Measurements from ENCODE around the gene SH3RF1.

DNA sequence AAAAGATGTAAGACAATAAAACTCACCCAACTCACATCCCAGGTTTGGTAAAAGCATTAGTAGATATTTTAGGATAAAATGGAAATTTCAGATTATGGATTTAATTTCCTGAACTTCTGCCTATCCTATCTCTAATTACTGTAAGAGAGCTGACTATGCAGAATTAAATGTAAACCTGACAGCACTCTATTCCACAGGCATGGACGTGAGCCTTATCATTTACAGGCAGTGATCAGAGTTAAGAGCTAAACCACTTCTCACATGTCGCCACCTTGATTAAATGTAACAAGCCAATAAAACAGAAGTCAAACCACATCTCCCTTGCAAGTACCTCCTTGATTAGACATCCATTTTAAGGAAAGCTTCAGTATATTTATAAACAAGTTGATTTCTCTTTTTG lies 163.2 kb downstream of the SH3RF1 start:
- TF ChIP-seq POLR2A (IDR thresholded peaks at IDR 0.05; ENCODE audit: borderline replicate concordance, extremely low read depth, insufficient read depth, insufficient read length) (no peak), ZNF274 (IDR thresholded peaks at IDR 0.05; ENCODE audit: low read depth, low read length) (no peak), EZH2 (IDR thresholded peaks at IDR 0.05) (no peak), CEBPB (IDR thresholded peaks at IDR 0.05; ENCODE audit: low read depth) (no peak), MAX (IDR thresholded peaks at IDR 0.05) (no peak), POLR2AphosphoS5 (IDR thresholded peaks at IDR 0.05; ENCODE audit: low read depth, low read length) (no peak), SIN3A (IDR thresholded peaks at IDR 0.05; ENCODE audit: low read depth) (no peak), EGR1 (IDR thresholded peaks at IDR 0.05; ENCODE audit: low read depth) (no peak), ELF1 (IDR thresholded peaks at IDR 0.05; ENCODE audit: borderline replicate concordance, low read depth) (no peak)
- TF ChIP-seq, protein P1, sequence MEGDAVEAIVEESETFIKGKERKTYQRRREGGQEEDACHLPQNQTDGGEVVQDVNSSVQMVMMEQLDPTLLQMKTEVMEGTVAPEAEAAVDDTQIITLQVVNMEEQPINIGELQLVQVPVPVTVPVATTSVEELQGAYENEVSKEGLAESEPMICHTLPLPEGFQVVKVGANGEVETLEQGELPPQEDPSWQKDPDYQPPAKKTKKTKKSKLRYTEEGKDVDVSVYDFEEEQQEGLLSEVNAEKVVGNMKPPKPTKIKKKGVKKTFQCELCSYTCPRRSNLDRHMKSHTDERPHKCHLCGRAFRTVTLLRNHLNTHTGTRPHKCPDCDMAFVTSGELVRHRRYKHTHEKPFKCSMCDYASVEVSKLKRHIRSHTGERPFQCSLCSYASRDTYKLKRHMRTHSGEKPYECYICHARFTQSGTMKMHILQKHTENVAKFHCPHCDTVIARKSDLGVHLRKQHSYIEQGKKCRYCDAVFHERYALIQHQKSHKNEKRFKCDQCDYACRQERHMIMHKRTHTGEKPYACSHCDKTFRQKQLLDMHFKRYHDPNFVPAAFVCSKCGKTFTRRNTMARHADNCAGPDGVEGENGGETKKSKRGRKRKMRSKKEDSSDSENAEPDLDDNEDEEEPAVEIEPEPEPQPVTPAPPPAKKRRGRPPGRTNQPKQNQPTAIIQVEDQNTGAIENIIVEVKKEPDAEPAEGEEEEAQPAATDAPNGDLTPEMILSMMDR (IDR thresholded peaks at IDR 0.05 in 2 of 3, conservative IDR thresholded peaks at IDR 0.05 in 1 of 3; ENCODE audit: borderline replicate concordance in 1 of 3, insufficient read depth in 1 of 3, low read depth in 2 of 3, low read length in 2 of 3): no peak
